Suppressor macrophage treated with lipopolysaccharide for 4 hours (primary cell): ENCODE measurements around the gene OR6X1.
"Not testable (repeated sequence)": the region's sequence is repeated elsewhere in the genome, so short reads cannot be mapped to it uniquely, and the experiment has no call there.

ENCODE experiments used
- DNase-seq: peaks from one replicate; pipeline ENCODE4 v3.0.0-alpha.2; 2020

Gene OR6X1

GRCh38 chr11:123751781-123752180 is 2.5 kb downstream of the OR6X1 start:
- DNase-seq: no peak

- DNase-seq: not testable (repeated sequence)
These were observed 6.0 kb downstream of the OR6X1 start for GRCh38 chr11:123748349-123748748.

GRCh38 chr11:123745764-123746451 is 8.4 kb downstream of the OR6X1 start:
- DNase-seq: no peak

GRCh38 chr11:123742724-123743120 is 11.6 kb downstream of the OR6X1 start:
- no peak for DNase-seq

GRCh38 chr11:123742031-123742723 is 12.1 kb downstream of the OR6X1 start:
- DNase-seq: no peak

- peak; percentile 92 for DNase-seq
These were observed 12.9 kb downstream of the OR6X1 start, which contains the start of gene ZNF202 for GRCh38 chr11:123741159-123742030. Gene ZNF202 (minus strand): TSS chr11:123741660. CDS start chr11:123730888, 10,772 bp downstream.

GRCh38 chr11:123740787-123741158 is 13.5 kb downstream of the OR6X1 start:
- DNase-seq: no peak

- DNase-seq: no peak
These were observed 15.9 kb downstream of the OR6X1 start for GRCh38 chr11:123738374-123738773.

GRCh38 chr11:123736769-123737168 is 17.5 kb downstream of the OR6X1 start:
- no peak for DNase-seq

GRCh38 chr11:123729602-123730001 is 24.7 kb downstream of the OR6X1 start:
- no peak for DNase-seq

- no peak for DNase-seq
These were observed 28.2 kb downstream of the OR6X1 start for GRCh38 chr11:123725995-123726655.

GRCh38 chr11:123719452-123719851 is 34.9 kb downstream of the OR6X1 start:
- DNase-seq: peak; percentile 4

GRCh38 chr11:123718469-123718868 is 35.8 kb downstream of the OR6X1 start:
- DNase-seq: no peak

- no peak for DNase-seq
These were observed 36.3 kb downstream of the OR6X1 start for GRCh38 chr11:123718063-123718462.

- DNase-seq: not testable (repeated sequence)
These were observed 41.7 kb downstream of the OR6X1 start for GRCh38 chr11:123712627-123713026.

GRCh38 chr11:123707606-123708205 is 46.6 kb downstream of the OR6X1 start:
- peak; percentile 66 for DNase-seq

GRCh38 chr11:123707206-123707605 is 47.1 kb downstream of the OR6X1 start:
- DNase-seq: no peak

- no peak for DNase-seq
These were observed 50.0 kb downstream of the OR6X1 start for GRCh38 chr11:123704341-123704740.
